HG03280 (cell line): ENCODE data around the gene MAFF.
A peak's percentile ranks its signal among the peaks of the same experiment; 100 is the strongest.
"Not testable (repeated sequence)": the region's sequence is repeated elsewhere in the genome, so short reads cannot be mapped to it uniquely, and the experiment has no call there.

Experiments used
- ATAC-seq: cut with Tn5 transposase; IDR thresholded peaks from one replicate; pipeline ENCODE4 v1.9.1; 2021; ENCODE audit warnings: mild to moderate bottlenecking, moderate library complexity; ENCODE audit not compliant: unreplicated experiment

The MAFF gene

DNA sequence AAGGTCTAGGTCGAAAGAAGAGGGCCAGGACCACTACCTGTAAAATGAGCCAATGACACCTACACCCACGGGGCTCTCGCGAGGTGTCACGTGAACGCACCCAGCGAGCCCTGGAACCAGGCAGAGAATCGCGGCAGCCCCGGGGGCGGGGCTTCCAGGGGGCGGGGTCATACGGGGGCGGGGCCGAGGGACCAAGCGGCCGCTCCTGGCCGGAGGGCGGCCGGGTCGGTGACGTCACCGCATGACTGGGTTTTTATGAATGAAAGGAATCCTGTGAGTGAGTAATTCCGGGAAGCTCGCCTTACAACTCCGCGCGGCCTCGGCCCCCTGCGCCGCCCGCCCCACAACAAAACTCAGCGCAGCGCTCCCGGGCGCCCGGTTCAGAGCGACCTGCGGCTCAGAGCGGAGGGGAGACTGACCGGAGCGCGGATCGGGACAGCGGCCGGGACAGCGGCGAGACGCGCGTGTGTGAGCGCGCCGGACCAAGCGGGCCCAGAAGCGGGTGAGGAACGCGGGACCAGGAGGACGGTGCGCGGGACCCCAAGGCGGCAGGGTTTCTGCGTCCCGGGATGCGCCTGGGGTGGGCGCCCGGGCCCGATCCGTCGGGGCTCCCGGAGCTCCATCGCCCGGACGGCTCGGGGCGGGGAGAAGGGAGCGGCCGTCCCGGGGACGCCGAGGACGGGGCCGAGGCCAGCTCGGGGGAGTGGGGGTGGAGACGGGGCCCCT is at the start of gene MAFF:
Gene MAFF, plus strand, starts transcription at position 284 of the 726 bp plus-strand sequence. CDS start 11,860 bp downstream, outside the sequence.
- peak; percentile 53 for ATAC-seq

DNA sequence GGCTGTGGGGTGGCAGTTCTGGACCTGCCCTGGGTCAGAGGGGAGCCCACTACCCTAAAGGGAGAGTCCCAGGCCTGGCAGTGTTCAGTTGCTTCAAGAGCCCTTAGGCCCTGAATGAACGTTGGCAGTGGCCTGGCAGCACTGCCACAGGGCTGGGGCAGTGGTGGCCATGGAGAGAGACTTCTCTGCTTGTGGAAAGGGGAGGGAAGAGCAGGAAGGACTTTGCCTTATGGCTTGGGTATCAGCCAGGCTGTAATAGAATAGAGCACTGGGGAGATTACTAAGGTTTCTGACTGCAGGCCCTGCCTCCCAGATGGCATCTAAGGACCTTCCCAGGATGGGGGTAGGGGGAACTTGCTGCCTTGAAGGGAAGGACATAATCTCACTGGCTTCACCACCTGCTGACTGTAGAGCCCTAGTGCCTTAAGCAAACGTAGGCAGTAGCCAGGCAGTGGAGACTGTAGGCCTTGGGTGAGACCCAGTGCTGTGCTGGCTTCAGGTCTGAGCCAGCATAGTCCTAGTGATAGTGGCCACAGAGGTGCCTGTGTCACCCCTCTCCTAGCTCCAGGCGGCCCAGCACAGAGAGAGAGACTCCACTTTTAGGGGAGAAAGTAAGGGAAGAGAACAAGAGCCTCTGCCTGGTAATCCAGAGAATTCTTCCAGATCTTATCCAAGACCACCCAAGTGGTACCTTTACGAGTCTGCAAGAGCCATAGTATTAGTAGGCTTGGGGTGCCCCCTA is 47.8 kb upstream of the MAFF start:
- no peak for ATAC-seq

DNA sequence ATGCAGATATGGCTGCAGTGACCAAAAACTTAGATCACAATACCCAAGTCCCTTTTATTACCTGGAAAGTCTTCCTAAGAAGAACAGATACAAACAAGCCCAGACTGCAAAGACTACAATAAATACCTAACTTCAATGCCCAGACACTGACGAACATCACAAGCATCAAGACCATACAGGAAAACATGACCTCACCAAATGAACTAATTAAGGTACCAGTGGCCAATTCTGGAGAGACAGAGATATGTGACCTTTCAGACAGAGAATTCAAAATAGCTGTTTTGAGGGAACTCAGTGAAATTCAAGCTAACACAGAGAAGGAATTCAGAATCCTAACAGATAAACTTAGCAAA is 47.3 kb upstream of the MAFF start:
- ATAC-seq = not testable (repeated sequence)

DNA sequence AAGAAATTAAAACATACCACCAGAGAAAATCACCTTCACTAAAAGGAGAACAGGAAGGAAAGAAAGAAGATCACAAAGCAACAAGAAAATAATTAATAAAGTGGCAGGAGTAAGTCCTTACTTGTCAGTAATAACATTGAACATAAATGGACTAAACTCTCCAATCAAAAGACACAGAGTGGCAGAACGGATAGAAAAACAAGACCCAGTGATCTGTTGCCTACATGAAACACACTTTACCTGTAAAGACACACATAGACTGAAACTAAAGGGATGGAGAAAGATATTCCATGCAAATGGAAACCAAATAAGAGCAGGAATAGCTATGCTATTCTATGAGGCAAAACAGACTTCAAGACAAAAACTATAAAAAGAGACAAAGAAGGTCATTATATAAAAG is 46.1 kb upstream of the MAFF start:
- ATAC-seq = no peak

DNA sequence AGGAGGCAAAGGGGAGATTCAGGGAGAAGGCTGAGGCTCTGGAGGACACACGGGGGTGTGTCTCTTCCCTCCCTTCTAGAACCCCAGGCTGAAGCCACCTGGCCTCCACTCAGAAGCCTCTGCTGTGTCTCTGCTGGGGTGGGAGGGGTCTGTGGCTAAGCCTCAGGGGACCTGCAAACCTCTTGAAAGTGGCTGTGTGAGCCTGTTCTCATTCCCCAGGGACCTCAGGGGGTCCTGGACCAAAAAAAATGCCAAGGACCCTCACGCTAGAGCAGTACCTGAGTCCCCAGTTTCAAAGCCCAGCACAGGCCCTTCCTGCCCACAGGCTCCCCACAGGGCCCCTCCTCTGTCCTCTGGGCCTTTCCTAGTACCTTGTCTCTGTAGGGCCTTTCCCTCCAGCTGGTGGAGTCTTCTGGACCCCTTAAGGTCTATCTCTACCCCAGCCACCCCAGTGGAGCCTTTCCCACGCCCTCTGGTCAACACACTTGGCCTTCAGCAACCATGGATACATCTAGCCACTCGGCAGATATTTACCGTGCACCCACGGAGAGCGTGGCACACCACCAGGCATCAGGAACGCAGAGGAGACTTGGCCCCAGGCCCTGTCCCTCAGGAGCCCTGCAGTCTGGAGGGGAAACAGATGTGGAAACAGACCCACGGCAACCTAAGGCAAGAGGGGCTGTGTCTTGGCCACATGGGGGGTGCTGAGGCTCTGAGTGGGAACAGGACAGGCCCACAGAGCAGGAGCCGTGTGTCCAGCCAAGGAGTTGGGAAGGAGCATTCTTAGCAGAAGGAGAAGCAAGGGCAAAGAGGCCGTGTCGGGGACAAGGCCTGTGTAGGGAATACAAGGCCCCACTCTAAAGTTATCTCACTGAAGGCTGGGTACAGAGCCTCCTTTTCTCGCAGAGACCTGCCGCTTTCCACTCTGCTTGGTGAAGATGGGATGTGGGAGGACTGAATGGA is 38.6 kb upstream of the MAFF start:
- ATAC-seq = no peak

DNA sequence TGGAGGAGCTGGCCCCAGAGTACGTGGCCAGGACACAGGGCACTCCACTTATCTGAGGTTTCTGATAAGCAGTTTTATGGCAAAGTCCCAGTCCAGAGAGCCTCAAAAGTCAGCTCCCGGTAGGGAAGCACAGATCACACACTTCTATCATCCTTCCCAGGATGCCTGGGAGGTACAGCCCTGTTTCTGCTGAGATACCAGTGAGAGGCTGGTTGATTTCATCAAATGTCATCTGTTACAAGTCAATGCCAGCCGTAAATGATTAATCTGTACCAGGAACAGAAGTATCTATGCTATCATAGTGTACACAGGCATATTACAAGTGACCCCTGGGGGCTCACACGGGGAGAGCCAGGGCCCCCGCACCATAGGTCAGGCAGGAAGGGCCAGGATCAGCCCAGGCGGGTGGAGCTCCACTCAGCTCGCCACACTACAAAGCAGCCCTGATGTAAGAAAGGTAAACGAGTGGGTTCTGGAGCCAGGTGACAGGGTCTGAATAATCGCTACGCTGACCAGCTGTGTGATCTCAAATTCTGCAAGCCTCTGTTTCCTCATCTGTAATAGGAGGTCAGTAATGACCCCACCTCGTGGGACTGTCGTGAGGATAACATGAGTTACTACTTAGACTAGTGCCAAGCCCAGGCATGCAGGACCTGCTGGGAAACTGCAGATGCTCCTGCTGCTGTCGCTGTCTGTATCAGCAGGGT is 37.8 kb upstream of the MAFF start:
- no peak for ATAC-seq

DNA sequence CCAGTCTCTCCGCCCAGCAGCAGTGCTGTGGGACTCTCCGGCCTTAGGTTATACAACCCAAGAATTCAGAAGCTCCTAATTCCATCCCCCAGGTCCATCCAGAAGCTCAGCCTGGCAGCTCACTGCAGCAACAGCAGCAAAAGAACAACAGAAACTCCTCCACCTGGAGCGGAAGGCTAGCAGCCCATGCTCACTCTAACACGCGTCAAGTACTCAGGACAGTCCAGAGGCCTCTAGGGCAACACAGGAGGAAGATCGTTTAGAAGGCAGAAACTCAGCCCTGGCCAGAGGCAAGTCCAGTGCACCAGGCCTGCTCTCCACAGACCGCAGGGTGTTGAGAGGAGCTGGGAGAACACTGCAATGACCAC is 37.3 kb upstream of the MAFF start:
- no peak for ATAC-seq

DNA sequence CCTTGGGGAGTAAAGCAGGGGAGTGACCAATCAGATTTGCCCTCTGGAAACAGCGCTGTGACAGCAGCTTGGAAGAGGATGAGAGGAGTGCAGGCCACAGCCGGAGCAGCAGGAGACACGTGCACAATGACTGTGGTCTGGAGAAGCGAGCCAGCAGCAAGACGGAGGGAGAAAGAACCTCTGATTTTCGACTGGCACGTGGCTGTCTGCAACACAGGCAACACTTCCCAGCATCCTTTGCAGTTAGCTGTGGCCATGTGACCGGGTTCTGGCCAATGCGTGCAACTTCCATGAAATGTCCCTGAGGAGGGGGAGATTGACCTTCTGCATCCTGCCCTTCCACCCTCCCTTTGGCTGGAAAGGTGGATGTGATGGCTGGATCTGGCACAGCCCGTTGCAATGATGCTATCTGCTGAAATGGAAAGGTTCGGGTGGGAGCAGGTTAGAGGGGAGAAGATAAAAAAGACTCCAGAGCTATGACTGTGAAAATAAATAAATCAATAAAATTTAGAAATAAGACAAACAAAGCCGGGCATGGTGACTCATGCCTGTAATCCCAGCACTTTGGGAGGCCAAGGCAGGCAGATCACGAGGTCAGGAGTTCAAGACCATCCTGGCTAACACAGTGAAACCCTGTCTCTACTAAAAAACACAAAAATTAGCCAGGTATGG is 35.7 kb upstream of the MAFF start:
- ATAC-seq = no peak

DNA sequence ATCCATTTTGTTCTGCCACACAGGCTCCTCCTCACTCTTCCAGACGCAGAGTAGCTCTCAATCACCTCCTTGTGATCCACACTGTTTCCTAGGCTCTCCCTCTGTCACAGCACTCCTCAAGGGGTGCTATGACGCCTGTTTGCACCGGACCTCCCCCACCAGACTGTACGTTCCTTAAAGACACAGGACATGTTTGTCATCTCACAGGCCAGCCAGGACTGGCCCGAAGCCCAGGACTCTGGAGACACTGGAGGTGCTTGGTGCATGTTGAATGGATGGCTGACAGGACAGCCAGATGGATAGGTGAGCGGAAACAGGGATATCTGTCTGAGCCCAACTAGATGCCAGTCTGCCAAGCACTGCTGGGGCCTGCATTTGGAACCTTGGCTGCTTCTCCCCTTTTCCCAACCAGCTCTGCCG is 33.8 kb upstream of the MAFF start:
- ATAC-seq = no peak

DNA sequence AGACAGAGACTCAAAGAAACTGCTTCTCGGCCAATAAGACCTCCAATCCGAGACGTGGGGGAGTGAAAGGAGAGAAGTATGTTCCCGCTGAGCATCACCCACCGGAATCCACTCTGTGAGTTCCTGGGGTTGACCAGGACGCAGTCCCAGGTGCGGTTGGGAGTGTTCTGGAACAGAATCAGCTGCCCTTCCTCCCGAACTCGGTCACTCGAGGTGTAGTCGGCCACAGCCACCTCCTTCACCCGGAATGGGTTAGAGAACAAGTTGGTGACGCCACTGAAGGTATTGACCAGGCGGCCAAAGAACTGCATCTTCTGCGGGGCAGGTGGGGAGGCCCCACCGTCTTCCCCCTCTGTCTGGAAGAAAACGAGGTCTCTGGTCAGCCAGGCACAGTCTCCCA is 32.7 kb upstream of the MAFF start:
- ATAC-seq = no peak

DNA sequence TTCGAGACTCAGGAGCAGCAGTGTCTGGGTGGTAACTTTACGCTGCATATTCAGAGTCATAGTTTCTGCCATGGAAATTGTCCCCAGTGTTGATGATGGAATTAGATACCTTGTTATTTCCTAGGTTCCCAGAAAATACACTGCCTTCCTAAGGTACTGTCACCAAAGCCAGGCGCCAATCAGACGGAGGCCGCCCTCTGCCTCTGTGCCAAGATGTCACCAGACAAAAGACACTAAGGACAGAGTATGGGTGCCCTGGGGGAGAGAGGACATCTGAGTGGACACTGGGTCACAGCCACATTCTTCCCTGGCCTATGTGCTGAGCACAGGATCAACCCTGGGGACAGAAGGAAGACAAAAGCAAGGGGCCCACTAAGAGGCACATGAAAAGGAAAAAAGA is 31.3 kb upstream of the MAFF start:
- ATAC-seq = no peak

DNA sequence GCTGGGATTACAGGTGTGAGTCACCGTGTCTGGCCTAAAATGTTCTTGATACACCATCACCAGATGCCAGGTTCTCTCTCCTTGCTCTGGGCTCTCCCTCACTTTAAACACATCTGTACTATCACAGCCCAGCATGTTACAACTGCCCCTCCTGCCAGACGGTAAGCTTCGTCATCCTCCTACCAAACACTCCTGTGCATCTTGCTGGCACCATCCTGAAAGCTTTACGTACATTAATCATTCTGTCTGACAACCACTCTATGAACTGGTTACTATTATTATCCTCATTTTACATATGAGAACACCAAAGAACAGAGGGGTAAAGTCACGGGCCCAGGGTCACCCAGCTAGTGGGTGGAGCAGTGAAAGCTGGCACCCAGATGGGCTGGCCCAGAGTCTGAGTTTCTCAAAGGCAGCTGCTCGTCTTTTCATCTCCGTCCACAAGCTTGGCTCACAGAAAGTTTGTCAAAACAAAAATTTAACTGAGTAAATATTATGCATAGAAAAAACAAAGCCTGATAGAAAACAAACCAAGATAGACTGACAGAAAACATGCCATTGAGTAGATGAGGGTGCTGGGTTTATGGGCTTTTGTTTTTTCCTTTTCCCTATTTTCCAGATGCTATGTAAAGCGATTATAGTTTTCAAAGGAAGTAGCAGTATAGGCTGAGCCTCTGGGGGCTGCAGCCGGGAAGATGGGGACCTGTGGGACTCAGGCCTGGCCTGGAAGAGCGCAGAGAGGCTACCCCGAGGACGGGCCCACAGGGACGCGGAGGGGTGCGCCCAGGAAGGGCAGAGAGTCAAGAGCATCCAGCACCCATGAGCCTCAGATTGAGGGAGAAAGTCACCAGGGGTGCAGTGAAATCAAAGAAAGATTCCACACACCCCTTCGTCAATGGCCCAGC is 29.6 kb upstream of the MAFF start:
- no peak for ATAC-seq

DNA sequence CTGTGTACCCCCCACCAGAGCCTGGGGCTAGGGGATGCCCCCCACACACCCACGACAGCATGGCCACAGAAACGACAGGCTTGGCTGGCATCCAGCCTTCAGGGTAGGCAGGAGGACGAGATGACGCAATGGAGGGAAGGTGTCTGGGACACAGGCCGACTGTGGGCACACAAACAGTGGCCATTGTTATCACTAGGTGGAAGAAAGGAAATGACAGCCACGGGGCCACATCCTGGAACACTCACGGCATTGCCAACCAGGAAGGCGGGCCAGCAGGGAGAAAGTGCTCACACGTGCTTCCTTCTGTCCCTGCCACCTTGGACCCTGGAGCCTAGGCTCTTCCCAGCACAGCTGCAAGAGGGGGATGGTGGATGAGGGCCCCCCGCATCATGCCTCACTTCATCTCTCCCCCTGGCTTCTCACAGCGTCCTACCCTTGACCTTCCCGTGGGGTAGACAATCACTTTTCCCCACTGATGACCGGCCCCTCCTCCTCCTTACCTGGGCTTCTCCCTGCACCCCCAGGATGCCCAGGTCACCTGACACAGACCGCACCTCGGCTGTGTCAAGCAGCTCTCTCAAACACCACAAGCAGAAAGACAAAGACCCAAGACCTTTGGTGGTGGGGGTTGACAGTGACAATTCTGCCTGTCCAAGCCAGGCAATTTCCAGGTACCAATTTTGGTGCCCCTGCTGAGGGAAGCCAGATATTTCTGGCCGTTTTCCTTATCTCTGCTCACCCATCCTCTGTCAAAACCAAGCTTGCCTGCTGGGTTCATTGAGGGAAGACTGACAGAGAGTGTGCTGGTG is 28.8 kb upstream of the MAFF start:
- no peak for ATAC-seq

DNA sequence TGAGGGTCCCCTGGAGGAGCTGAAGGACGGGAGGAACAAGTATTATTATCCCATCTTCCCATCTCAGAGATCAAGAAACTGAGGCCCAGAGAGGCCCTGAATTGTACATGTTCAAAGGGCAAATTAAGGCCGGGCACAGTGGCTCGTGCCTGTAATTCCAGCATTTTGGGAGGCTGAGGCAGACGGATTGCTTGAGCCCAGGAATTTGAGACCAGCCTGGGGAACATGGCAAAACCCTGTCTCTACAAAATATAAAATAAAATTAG is 28.2 kb upstream of the MAFF start:
- no peak for ATAC-seq

DNA sequence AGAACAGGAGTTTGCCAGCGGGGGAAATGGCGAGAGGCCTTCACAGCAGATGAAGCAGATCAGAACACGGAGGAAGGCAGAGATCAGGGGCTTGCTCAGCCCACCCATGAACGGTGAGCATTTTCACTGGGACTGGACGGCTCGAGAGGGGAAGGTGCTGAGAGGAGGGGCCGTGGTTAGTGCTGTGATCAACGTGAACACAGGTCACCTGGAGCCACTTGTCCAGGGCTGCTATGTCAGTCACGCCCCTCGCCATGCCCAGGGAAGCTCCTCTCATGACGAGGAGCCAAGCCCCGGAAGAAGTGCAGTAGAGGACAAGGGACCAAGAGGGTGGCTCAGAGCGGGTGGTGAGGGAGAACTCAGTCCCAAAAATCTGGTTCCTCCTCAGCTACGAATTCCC is 27.2 kb upstream of the MAFF start:
- no peak for ATAC-seq

DNA sequence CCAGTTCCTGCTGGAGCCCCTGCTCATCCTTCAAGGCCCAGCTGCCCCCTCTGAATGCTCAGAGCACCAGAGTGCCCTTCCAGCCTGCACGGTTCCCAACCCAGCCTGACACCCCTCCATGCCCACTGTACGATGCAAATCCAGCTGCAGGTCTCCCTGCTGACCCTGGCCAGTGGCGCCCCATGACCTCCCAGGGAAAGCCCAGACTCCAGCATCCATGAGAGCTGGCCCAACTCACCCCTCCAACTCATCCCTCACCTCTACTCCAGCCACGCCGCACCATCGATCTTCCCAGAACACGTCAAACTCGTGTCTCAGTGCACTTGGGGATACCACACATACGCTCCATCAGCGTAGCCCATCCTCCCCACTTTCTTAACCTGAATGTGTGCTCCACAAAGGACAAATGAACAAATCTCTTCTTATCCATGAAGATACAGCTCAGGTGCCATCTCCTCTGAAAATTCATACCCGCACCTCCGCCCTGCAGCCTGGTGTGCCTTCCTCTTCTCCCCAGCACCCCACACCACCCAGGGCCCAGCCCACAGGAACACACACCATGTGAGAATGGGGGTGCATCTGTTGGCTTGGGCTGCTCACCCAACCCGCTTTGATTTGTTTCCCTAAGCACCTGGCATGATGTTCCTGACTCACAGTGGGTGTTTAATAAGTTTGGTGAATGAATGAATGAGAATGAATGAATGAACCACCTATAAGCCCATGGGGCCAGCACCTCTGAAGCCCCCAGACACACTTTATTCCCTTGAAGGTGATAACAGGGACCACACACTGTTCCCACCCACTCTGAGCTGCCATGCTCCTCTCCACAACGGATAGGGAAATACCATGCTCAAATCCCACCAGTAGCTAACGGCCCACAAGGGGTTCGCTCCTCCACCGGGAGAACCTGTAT is 26.3 kb upstream of the MAFF start:
- ATAC-seq = no peak

DNA sequence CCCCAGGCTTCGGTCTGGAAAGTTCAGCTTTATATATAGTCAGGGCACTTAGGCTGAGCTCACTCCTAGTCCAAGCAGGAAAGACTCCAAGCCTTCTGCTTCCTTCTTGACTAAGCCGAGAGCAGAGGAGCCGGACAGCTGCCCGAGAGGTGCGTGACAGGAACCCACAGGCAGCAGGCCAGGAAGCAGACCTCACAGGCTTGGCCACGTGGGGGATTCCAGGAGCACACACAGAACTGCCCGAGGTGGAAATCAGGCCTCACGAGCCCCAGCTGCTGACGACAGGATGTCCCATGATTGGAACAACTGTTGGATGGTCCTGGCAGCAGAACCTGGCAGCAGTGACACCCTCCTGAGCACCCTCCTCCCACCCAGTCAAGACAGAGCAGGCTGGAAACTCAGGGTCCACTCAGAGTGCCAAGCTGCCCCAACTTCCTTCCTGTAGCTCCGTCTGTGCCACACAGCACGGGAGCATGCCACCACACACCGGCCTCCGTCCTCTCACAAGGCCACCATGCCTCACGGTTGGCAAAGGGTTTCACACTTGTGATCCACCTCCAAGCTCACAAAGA is 25.5 kb upstream of the MAFF start:
- ATAC-seq = no peak
